HEK293 (cell line): ENCODE measurements around the gene NCMAP.
A peak's percentile ranks its signal among the peaks of the same experiment; 100 is the strongest.

Experiments used
- CTCF ChIA-PET: fragments of 350-600 bp; formaldehyde crosslinking; extraction: SDS; loops from one replicate; lab custom pipeline; 2021; ENCODE audit warnings: antibody characterized with exemption; lab: Yijun Ruan, JAX
- POLR2A ChIA-PET: fragments of 300-600 bp; formaldehyde crosslinking; extraction: SDS; loops from one replicate; lab custom pipeline; 2020; ENCODE audit warnings: antibody characterized with exemption, inconsistent platforms; lab: Yijun Ruan, JAX
- H3K27ac ChIP-seq: fragments of 200-500 bp; sonication (Bioruptor generic); 2 replicates; pipeline ENCODE4 v1.5.1; 2014; ENCODE audit warnings: low read depth, low read length, control low read depth, inconsistent platforms; ENCODE audit errors: extremely low read depth
- H3K36me3 ChIP-seq, 2 experiments: fragments of 200-500 bp in 1 of 2; sonication (Bioruptor generic) in 1 of 2; 1 replicate in 1 of 2; 2 replicates in 1 of 2; pipeline ENCODE4 v1.5.1; 2014 to 2017; ENCODE audit warnings: inconsistent platforms in 2 of 2, low read length in 2 of 2; ENCODE audit not compliant: control insufficient read depth in 2 of 2, insufficient read depth in 1 of 2
- H3K4me1 ChIP-seq: fragments of 200-500 bp; sonication (Bioruptor generic); 2 replicates; pipeline ENCODE4 v1.5.1; 2014; ENCODE audit warnings: mild to moderate bottlenecking, low read length, inconsistent platforms; ENCODE audit not compliant: control insufficient read depth, insufficient read depth
- H3K4me3 ChIP-seq: 2 replicates; pipeline ENCODE4 v1.5.1; 2011; ENCODE audit warnings: low read depth, mild to moderate bottlenecking, control low read depth, low read length, moderate library complexity
- H3K9me3 ChIP-seq: fragments of 200-500 bp; sonication (Bioruptor generic); 2 replicates; pipeline ENCODE4 v1.5.1; 2014; ENCODE audit warnings: low read depth, low read length, inconsistent platforms; ENCODE audit not compliant: control insufficient read depth, insufficient read depth
- ATF2 ChIP-seq: fragments of 450-650 bp; formaldehyde crosslinking; IDR thresholded peaks from 2 replicates; pipeline ENCODE4 v1.5.1; 2016; ENCODE audit warnings: missing biosample characterization, missing genetic modification characterization, low read depth
- BCL11B ChIP-seq: fragments of 450-650 bp; formaldehyde crosslinking; IDR thresholded peaks from 2 replicates; pipeline ENCODE4 v1.5.1; 2016; ENCODE audit warnings: low read depth, missing biosample characterization, missing genetic modification characterization
- CTCF ChIP-seq: fragments of 450-650 bp; formaldehyde crosslinking; IDR thresholded peaks from 2 replicates; pipeline ENCODE4 v1.5.1; 2016; ENCODE audit warnings: missing biosample characterization, missing genetic modification characterization
- HOXC10 ChIP-seq: sonication (generic); formaldehyde crosslinking; IDR thresholded peaks from 2 replicates; pipeline ENCODE4 v1.8.1; 2023; ENCODE audit warnings: mild to moderate bottlenecking, missing genetic modification reagents
- KLF10 ChIP-seq: fragments of 450-650 bp; IDR thresholded peaks from 2 replicates; pipeline ENCODE4 v1.5.1; 2018; ENCODE audit warnings: missing biosample characterization, mild to moderate bottlenecking, missing genetic modification characterization
- KLF16 ChIP-seq: fragments of 450-650 bp; formaldehyde crosslinking; IDR thresholded peaks from 2 replicates; pipeline ENCODE4 v1.5.1; 2017; ENCODE audit warnings: missing biosample characterization, missing genetic modification characterization
- MEIS1 ChIP-seq: sonication (generic); formaldehyde crosslinking; IDR thresholded peaks from 2 replicates; pipeline ENCODE4 v1.8.1; 2022; ENCODE audit warnings: missing genetic modification reagents, mild to moderate bottlenecking, borderline replicate concordance
- PRDM1 ChIP-seq: fragments of 450-650 bp; formaldehyde crosslinking; IDR thresholded peaks from 2 replicates; pipeline ENCODE4; 2016; ENCODE audit warnings: missing biosample characterization, missing genetic modification characterization
- PRDM10 ChIP-seq: fragments of 450-650 bp; formaldehyde crosslinking; IDR thresholded peaks from 2 replicates; pipeline ENCODE4 v1.5.1; 2016; ENCODE audit warnings: missing biosample characterization, missing genetic modification characterization
- SALL2 ChIP-seq: fragments of 450-650 bp; formaldehyde crosslinking; IDR thresholded peaks from 2 replicates; pipeline ENCODE4 v1.5.0; 2017; ENCODE audit warnings: missing biosample characterization, mild to moderate bottlenecking, missing genetic modification characterization, borderline replicate concordance
- SP2 ChIP-seq: fragments of 450-650 bp; formaldehyde crosslinking; IDR thresholded peaks from 2 replicates; pipeline ENCODE4 v1.5.1; 2016; ENCODE audit warnings: missing biosample characterization, missing genetic modification characterization
- TRIM28 ChIP-seq: IDR thresholded peaks from 2 replicates; pipeline ENCODE4 v1.6.1; 2011; ENCODE audit warnings: low read length, control low read depth, borderline replicate concordance
- ZFHX2 ChIP-seq: fragments of 450-650 bp; formaldehyde crosslinking; conservative IDR thresholded peaks from 2 replicates; pipeline ENCODE4 v1.5.1; 2016; ENCODE audit warnings: missing biosample characterization, missing genetic modification characterization
- ZNF146 ChIP-seq: fragments of 450-650 bp; formaldehyde crosslinking; IDR thresholded peaks from 2 replicates; pipeline ENCODE4 v1.5.1; 2016; ENCODE audit warnings: missing biosample characterization, missing genetic modification characterization
- ZNF16 ChIP-seq: fragments of 450-650 bp; formaldehyde crosslinking; IDR thresholded peaks from 2 replicates; pipeline ENCODE4 v1.5.1; 2016; ENCODE audit warnings: low read depth, missing biosample characterization, missing genetic modification characterization
- ZNF175 ChIP-seq: fragments of 450-650 bp; formaldehyde crosslinking; IDR thresholded peaks from 2 replicates; pipeline ENCODE4 v1.5.1; 2016; ENCODE audit warnings: missing biosample characterization, missing genetic modification characterization
- ZNF18 ChIP-seq: fragments of 450-650 bp; formaldehyde crosslinking; IDR thresholded peaks from 2 replicates; pipeline ENCODE4 v1.5.1; 2016; ENCODE audit warnings: missing biosample characterization, missing genetic modification characterization
- ZNF600 ChIP-seq: fragments of 450-650 bp; formaldehyde crosslinking; IDR thresholded peaks from 2 replicates; pipeline ENCODE4 v1.5.1; 2016; ENCODE audit warnings: missing biosample characterization, missing genetic modification characterization
- ZSCAN16 ChIP-seq: fragments of 450-650 bp; formaldehyde crosslinking; IDR thresholded peaks from 2 replicates; pipeline ENCODE4 v1.5.1; 2016; ENCODE audit warnings: missing biosample characterization, missing genetic modification characterization
- TF ChIP-seq, protein P1 (sequence below): sonication (generic); formaldehyde crosslinking; IDR thresholded peaks from 2 replicates; pipeline ENCODE4 v1.8.1; 2022; ENCODE audit warnings: mild to moderate bottlenecking, moderate library complexity, missing genetic modification reagents

The NCMAP gene

DNA sequence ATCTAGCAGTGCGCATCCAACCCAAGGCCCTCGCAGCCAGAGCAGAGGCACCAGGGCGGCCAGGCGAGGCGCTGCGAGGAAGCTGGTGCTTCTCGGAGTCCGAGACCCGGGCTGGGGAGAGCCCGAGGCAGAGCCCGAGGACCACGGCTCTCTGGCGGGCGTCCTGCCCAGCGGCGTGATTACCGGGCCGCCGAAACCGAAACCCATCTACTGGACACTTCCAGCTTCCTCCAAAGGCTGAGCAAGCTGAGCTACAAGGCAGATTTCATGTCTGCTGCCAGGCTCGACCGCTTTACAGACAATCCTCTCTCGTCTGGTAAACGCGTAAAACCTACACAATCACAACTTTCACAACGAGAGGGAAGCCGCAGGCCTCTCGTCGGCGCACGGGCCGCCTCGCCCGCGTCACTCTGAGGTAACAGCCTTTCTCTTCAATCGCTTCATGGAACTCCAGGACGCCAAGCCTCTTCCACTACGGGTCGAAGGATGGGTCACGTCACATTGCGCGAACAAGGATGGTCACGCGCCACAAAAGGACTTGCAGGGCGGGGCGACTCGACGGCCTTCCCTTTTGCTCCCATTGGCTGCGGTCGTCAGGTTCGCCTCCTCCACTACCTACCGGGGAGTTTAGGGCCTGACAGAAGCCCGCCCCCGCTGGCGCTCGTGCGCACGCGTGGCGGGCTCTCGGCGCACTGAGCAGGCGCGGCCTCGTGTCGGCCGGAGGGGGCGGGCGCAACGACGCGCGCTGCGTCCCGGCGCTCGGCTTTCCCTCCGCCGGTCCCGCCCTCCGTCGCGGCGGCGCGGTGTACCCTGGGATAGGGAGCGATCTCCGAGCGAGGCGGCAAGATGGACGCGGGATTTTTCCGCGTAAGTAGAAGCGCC lies 86.8 kb downstream of the NCMAP start, which contains the start of gene SRRM1 (continued):
- TF ChIP-seq ZSCAN16 (tag by site-specific recombination) (0 out of 2 replicates have a peak, but pooled peaks have one; percentile 32), KLF10 (tag by site-specific recombination) (0 out of 2 replicates have a peak, but pooled peaks have one; percentile 49), PRDM1 (peak; percentile 80; the same call in 1 of the 2 replicates), TRIM28 (peak; percentile 83; the same call in 1 of the 2 replicates), PRDM10 (tag by site-specific recombination) (peak; percentile 24; the same call in 1 of the 2 replicates), CTCF (tag by site-specific recombination) (peak; percentile 58), KLF16 (tag by site-specific recombination) (peak; percentile 88), ATF2 (tag by site-specific recombination) (peak; percentile 51), ZNF146 (tag by site-specific recombination) (no peak), BCL11B (tag by site-specific recombination) (no peak)

DNA sequence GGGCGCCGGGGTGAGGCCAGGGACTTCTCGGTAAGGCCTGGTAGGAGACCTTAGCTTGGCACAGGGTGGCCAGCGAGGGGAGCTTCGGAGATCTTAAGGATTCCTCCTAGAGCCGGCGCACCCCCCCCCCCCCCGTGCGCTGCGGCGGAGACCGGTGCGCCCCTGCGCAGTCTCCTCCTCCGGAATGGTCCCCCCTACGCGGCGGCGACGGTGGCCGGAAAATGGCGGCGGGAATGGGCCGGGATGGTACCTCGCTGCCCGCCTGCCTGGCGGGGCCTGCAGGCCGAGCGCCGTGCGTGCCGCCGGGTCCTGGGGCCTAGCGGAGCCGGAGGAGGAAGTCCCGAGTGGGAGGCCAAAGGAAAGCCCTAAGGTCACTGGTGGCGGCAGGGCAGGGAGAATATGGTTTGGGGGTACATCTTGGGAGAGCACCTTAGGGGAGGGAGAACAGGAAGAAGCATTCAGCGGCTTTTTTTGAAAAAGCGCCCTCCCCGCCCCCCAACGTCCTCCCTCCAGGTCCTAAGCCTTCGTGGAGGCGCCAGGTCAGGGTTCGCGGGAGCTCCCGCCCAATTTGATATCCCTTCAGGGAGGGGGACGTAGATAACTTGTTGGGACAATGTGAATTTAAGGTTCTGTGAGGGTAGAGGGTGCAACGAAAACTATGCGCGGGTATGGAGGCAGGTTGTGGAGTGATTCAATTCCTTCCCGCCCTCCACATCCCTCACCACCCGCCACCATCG lies 87.6 kb downstream of the NCMAP start:
- ChIA-PET CTCF (no interaction called here), POLR2A (interaction anchor here (0.6 to 1.1 kb wide), 4 partner anchors 29 to 299 kb away, joined by 3 to 4 read pairs (median 4); partner anchors contain the start of gene CLIC4)
- no peaks in the 10 kb centered on the region for H3K9me3 ChIP-seq
- peak overlapping the region; percentile 87 for H3K27ac ChIP-seq
- peaks cover 6% of the 10 kb centered on the region; the same call in 1 of the 2 replicates for H3K4me1 ChIP-seq
- H3K4me3 ChIP-seq, result peak overlapping the region; percentile 100
- peaks cover 25 to 37% of the 10 kb centered on the region in 2 experiments for H3K36me3 ChIP-seq
- TF ChIP-seq ZNF600 (tag by site-specific recombination), result peak; percentile 79; the same call in 1 of the 2 replicates
- TF ChIP-seq, protein P1, sequence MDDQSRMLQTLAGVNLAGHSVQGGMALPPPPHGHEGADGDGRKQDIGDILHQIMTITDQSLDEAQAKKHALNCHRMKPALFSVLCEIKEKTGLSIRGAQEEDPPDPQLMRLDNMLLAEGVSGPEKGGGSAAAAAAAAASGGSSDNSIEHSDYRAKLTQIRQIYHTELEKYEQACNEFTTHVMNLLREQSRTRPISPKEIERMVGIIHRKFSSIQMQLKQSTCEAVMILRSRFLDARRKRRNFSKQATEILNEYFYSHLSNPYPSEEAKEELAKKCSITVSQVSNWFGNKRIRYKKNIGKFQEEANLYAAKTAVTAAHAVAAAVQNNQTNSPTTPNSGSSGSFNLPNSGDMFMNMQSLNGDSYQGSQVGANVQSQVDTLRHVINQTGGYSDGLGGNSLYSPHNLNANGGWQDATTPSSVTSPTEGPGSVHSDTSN (CRISPR knock-in tag), result 0 out of 2 replicates have a peak, but pooled peaks have one; percentile 49
- no peak for TF ChIP-seq ZNF16 (tag by site-specific recombination)
- TF ChIP-seq SP2 (tag by site-specific recombination), result peak; percentile 60
- no peak for TF ChIP-seq ZNF18 (tag by site-specific recombination)
- no peak for TF ChIP-seq ZNF175
- TF ChIP-seq SALL2, result no peak
- TF ChIP-seq CTCF (tag by site-specific recombination), result no peak
- TF ChIP-seq MEIS1, result no peak
- 0 out of 2 replicates have a peak, but pooled peaks have one; percentile 18 for TF ChIP-seq ZFHX2
- TF ChIP-seq HOXC10 (CRISPR knock-in tag), result no peak
